Neural progenitor cell (in vitro differentiated cells): ENCODE data around the gene ADAM10.

Source experiments
- CTCF ChIP-seq: fragments of 200-600 bp; sonication (generic); IDR thresholded peaks from 2 replicates; pipeline ENCODE4 v1.5.1; 2017; ENCODE audit warnings: antibody characterized with exemption, mild to moderate bottlenecking
- EZH2 ChIP-seq: fragments of 200-600 bp; sonication (generic); IDR thresholded peaks from 2 replicates; pipeline ENCODE4 v1.6.1; 2017; ENCODE audit warnings: antibody characterized with exemption, mild to moderate bottlenecking, moderate library complexity

GRCh38 chr15:58704155-58704865, 45.2 kb downstream of the ADAM10 start:
- TF ChIP-seq CTCF: no peak
- no peak for TF ChIP-seq EZH2
